Epithelial cell of prostate (primary cell): ENCODE results near the gene IDUA.
"Not testable (repeated sequence)": the region's sequence is repeated elsewhere in the genome, so short reads cannot be mapped to it uniquely, and the experiment has no call there.

Source experiments
- DNase-seq: peaks from one replicate; pipeline ENCODE4 v3.0.0-alpha.2; 2011; ENCODE audit warnings: low read depth, low spot score
- H3K27ac ChIP-seq: fragments of 450-650 bp; 2 replicates; pipeline ENCODE4 v1.5.1; 2017; ENCODE audit warnings: mild to moderate bottlenecking

Gene IDUA

GRCh38 chr4:966266-967112, 20.4 kb upstream of the IDUA start:
- DNase-seq = no peak
- H3K27ac ChIP-seq = no peak overlapping the region

- DNase-seq = no peak
- no peak overlapping the region for H3K27ac ChIP-seq
These were observed 19.4 kb upstream of the IDUA start for GRCh38 chr4:967113-968104.

- no peak for DNase-seq
- no peak overlapping the region for H3K27ac ChIP-seq
These were observed 18.6 kb upstream of the IDUA start for GRCh38 chr4:968221-968620.

- H3K27ac ChIP-seq = no peak overlapping the region
- DNase-seq = no peak
These were observed 18.0 kb upstream of the IDUA start for GRCh38 chr4:968621-969394.

- no peak overlapping the region for H3K27ac ChIP-seq
- DNase-seq = no peak
These were observed 16.6 kb upstream of the IDUA start for GRCh38 chr4:970046-970745.

GRCh38 chr4:970854-971520, 15.9 kb upstream of the IDUA start:
- H3K27ac ChIP-seq = no peak overlapping the region
- no peak for DNase-seq

DNA sequence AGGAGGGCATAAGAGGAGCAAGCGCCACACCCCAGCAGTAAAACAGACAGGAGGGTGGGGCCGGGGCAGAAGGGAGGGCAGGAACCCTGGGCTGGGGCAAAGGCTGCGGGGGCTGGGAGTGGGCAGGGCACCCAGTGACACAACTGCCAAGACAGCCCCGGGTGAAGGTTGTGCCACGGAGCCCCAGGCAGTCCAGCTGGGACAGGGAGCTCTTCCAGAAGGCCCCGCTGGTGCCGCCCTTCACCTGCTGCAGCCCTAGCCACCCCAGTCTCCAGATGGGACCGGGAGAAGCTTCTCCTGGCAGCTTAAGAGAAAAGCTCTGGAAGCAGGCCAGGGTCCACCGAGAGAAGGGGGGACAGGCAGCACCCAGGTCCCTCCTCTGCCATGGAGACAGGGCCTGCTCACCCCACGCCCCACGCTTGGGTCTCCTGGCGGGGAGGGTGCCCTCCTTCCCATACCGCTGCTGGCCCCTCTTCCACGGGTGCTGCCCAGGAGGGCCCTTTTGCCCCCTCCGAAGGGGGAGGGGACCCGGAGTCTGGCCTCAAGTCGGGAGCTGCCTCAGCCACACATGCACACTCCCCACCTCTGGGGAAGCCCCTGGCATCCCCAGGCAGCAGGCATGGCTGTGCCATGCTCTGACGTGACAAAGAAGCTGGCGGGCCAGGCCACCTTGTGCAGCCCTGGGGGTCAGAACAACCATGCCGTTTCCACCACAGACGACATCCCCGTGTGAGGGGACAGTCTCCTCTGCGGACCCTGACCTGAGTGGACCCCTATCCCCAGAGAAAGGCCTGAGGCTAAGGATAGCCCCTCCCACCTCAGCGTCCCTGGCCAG, 15.0 kb upstream of the IDUA start:
- no peak overlapping the region for H3K27ac ChIP-seq
- no peak for DNase-seq

DNA sequence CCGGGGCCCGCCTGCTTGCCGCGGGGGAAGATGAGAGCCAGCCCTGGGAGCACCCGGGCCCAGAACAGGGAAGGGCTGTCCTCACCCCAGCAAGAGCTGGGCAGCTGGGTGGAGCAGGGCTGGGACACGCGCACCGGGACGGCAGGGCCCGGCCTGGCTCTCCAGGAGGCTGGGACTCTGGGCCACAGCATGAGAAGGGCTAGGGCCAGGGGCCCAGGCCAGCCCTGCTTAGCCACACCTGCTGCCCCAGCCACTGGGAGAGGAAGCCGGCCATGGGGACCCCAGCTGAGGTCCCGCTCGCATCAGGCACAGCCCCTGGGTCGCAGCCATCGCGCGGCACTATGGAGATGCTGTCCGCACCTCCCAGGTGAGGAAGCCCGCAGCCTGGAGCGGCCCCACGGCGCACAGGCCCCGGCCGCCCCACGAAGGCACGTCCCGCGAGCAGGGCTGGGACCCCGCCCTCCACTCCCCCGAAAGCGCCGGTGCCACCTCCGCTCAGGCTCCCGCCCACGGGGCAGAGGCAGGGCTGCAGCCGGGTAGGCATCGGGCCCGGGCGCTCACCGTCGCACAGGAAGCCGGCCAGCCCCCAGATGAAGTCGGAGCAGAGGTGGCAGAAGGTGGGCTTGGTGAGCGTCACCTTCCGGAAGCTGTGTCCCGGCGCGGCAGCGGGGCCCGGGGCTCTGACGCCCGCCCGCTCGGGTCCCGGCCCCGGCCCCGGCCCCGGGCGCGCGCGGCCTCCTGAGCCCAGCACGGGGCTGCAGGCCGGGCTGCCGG, 14.0 kb upstream of the IDUA start:
- DNase-seq = no peak

GRCh38 chr4:973431-974397, 13.1 kb upstream of the IDUA start, which contains the start of gene DGKQ:
DGKQ (minus strand) TSS chr4:973569; CDS start chr4:973482, 87 bp downstream.
- no peak for DNase-seq
- H3K27ac ChIP-seq = no peak within 1 kb of the TSS

More for the DNA sequence above, 14.0 kb upstream of the IDUA start:
- H3K27ac ChIP-seq = no peak overlapping the region

GRCh38 chr4:974668-975067, 12.2 kb upstream of the IDUA start:
- H3K27ac ChIP-seq = no peak overlapping the region
- DNase-seq = no peak

DNA sequence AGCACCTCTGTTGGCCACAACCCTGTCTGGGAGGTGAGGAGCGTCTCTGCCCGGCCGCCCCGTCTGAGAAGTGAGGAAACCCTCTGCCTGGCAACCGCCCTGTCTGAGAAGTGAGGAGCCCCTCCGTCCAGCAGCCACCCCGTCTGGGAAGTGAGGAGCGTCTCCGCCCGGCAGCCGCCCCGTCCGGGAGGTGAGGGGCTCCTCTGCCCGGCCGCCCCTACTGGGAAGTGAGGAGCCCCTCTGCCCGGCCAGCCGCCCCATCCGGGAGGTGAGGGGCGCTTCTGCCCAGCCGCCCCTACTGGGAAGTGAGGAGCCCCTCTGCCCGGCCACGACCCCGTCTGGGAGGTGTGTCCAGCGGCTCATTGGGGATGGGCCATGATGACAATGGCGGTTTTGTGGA, 10.8 kb upstream of the IDUA start:
- H3K27ac ChIP-seq, DNase-seq: not testable (repeated sequence)

DNA sequence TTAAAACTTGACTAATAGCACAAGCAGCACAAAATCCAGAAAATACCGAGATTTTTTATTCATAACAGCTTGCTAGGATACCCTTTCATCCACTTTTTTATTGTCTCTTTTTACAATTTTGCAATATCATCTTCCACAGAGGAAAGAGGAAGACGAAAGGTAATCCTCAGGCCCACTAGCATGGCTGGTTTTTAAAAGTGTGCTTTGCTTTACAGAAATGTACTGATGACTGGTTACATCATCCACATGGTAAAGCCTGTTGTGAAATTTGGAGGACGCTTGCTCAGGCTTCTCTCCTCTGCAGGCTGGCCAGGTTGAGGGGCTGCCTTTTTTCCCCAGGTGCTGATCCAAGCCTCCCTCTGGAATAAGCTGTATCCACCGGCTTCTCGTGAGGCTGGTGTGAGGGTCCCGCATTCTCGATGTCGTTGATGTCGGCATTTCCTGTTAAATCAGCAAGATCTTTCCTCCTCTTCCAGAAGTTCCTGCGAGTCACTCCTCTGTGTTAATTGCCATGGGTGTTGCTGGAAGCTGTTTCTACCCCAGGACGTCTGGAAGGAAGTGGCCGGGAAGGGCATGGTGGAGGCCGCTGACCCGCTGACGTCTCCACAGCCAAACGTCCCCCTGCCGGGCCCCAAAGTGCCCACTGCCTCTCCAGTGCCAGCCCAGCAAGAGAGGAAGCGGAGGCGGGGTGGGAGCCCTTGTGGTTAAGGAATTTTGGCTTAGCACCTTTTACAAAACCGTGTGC, 7.7 kb upstream of the IDUA start:
- DNase-seq = no peak
- peak overlapping the region; percentile 48 for H3K27ac ChIP-seq

GRCh38 chr4:982291-982690, 4.6 kb upstream of the IDUA start:
- no peak overlapping the region for H3K27ac ChIP-seq
- DNase-seq = no peak

DNA sequence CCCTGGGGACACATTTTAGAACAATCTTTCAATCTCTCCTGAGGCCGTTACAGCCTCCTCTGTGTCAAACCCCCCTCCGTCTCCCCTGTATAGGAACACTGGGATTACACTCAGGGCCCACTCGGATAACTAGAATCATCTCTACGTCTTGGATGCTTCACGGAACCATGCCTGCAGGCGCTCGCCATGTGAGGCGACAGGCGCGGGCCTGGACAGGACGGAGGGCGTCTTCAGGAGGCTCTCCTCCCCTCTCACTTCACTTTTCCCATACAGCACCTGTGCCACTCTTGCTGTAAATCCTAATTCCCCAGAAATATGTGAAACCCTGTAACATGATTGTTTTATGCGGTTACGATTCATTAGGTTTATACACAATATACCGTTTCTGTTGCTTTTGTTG, 4.0 kb upstream of the IDUA start:
- no peak for DNase-seq
- H3K27ac ChIP-seq = no peak overlapping the region

DNA sequence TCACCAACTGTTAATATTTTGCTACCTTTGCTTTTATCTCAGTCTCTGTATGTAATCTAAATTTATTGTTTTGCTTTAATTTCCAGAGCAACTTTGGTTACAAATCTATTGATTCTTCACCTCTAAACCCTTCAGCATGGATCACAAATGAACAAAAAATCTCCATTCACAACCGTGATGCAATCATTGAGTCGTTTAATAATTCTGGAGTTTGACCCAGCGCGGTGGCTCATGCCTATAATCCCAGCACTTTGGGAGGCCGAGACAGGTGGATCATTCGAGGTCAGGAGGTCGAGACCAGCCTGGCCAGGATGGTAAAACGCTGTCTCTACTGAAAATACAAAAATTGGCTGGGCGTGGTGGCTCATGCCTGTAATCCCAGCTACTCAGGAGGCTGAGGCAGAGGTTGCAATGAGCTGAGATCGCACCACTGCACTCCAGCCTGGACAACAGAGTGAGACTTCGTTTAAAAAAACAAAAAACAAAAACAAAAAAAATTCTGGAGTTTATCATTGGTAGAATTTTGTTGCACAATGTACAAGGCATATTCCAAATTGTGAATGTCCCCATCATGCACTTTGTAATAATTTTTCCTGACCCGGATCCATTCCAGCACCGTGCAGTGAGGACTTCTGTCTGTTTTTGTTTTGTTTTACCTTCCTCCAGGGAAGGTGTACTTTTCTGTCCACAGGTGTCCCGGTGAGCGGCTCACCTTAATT, 2.3 kb upstream of the IDUA start:
- no peak for DNase-seq
- no peak overlapping the region for H3K27ac ChIP-seq
